ENCODE data around the gene ATF6B.

The ATF6B gene

DNA sequence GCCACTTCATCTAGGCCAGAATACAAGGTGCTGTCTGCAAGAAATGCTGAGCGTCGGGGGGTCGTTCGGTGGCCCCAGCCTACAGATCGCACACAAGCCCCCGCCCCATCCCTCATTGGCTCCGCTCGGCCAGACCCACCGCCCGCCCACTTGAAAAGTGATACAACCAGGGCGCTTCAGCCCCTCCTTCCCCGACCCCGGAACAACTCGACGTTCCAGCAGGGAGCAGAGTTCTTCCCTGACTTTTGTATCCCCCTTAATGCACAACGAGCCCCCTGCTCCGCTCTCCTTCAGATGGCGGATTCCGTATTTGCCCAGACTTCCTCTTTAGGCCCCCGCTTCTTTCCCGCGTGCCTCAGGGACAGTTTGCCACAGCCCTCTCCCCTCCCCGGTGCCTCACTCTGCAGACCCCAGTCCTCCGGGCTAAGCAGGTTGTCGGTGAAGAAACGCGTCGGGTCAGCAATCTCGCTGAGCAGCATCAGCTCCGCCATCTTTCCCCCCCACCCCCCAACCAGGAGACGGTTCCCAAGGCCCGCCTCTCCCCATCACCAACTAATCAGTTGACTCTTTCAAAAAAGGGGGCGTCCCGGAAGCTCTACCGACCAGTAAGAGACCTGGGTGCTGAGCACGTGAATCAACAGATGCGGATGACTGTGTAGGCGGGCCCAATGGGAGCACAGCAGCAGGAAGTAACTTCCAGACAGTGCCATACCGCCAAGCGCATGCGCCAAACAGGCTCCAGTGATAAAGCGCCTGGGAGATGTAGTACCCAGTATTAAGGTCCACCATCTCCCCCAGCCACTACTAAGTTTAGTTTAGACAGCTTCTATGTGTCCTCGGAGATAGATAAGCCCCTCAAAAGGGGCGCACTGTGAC is at the start of gene ATF6B:
Gene ATF6B, minus strand, starts transcription at position 530 of the 876 bp plus-strand sequence. Its CDS starts 39 bp downstream, at position 491.
- H3K4me3 ChIP-seq (ENCODE audit: low read depth, low read length): peak within 1 kb of the TSS; percentile 100
- peak; percentile 99 for DNase-seq (ENCODE audit: low read depth)

DNA sequence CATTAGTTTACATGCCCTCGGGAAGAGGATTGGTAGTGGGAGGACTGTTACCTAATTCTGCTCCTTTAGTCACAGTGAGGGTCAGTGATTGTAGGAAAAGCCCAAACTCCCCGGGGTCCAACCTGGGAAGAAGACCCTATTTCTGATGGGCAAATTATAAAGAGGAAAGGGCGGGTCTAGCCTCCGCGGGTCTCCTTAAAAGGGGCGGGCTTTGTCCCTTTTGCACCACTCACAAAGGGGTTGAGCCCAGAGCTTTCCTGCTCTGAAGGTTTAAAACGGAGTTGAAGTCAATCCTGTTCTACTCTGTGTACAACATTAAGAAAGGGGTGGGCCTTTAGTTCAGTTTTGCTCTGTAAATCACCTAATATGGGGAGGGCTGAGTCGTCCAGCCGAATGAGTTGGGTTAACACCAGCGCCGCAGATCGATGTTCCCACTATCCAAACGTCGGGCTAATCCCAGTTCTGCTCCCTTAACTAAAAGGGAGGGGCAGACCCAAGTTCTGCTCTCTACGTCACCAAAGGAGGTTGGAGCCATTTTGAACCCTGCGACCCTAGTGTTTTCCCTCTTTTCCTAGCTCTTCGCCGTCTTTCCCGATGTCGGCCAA is 49.2 kb upstream of the ATF6B start:
- DNase-seq (ENCODE audit: low read depth): no peak
- H3K4me3 ChIP-seq (ENCODE audit: low read depth, low read length): peak overlapping the region; percentile 99

DNA sequence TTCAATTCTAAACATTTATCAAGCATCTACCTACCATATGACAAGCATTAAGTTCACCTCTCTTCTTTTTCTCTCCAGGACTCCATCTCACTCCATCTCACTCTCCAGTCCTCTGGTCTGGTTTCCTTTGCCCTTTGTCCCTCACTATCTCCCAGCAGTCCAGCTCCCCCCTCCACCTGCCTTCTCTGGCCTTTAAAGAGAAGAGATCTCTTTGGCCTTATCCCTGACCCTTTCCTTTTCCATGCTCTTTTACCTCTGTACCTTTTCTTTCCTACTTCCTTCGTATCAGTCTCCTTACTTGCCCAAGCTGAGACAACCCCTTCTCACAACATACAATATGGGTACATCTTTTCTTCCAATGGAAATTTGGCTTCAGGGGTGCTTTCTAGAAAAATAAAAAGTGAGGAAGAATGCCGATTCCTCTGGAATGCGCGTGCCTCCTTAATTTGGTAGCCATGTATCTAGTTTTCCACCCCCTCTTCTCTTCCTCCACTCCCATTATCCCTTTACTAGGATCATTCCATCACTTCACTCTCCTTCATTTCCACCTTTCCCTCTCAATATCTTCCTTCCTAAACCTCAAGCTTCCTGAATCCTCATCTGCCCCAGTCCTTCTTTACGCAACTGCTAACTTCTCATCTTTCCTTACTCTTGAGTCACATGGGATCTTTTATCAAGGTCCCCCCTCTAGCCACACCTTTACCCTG is 48.6 kb upstream of the ATF6B start:
- no peak for DNase-seq (ENCODE audit: low read depth)
- peak overlapping the region; percentile 99 for H3K4me3 ChIP-seq (ENCODE audit: low read depth, low read length)

DNA sequence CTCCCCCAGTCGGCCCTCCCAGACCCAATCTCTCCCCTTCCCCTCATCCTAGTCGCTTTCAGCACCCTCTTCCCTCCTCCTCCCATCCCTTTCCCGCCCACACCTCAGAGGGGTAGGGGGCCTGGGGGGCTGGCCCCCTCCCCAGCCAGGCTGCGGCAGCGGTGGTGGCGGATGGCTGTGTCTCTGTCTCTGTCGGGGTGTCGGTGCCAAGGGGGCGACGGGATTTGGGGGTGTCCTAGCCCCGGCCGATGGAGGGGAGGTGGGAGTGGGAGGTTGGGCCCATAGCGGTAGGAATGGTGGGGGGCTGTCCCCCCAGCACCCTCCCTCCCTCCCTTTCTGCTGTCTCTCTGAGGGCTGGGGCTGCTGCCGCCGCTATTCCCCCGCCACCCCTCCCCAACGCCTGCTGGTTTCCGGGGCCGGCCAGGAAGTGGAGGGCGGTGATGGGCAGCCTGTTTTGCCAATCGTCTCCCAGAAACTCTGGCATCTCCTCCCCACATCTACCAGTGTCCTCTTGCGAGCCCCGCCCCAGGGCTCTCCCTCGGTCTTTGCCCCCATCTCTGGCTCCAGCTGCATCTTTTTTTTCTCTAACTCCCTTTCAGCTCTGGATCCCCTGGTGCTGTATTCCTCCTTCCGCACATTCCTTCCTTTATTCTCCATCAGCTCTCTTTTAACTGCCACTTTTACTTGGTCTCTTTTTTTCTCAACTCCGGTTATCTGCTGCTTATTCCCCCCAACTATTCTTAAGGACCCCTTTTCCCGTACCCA is 47.8 kb upstream of the ATF6B start, which contains the start of gene AGPAT1:
Gene AGPAT1, minus strand, starts transcription at position 374 of the 765 bp plus-strand sequence. CDS start 4,588 bp downstream, outside the sequence.
- peak; percentile 94 for DNase-seq (ENCODE audit: low read depth)
- H3K4me3 ChIP-seq (ENCODE audit: low read depth, low read length): peak within 1 kb of the TSS; percentile 99

DNA sequence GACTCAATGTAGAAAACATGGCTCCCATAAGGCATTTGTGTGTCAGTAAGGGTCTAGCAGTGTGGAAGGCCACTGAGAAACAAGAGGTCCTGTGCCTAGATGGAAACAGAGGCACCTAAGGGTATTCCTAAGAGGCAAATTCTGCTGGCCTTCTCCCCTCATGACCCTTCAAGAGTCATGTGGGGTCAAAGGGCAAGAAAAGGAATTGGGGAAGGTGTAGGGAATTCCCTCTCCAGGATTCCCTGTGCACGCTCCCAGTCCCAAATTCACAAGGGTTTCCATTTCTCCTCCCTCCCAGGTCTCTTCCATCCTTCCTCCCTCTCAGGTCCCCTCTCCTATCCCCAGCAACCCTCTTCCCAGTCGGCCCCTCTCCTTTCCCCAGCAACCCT is 47.3 kb upstream of the ATF6B start:
- DNase-seq (ENCODE audit: low read depth): no peak
- peak overlapping the region; percentile 99 for H3K4me3 ChIP-seq (ENCODE audit: low read depth, low read length)

DNA sequence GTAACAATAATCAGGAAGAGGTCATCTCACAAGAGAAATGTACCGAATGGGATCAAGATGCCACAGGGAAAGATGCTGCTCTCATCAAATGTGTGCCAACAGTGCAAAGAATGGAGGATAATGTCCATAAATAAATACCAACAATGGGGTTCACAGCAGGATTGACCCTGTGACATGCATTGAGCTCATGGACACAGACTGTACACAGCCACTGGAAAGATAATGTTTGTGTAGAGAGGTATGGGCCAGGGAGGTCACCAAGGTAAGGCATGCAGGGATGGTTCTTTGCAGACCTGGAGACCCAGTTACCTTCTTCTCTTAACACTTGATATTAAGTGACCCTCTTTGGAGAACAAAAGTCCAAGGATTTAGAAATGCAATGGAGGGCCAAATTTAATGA is 46.4 kb upstream of the ATF6B start:
- peak overlapping the region; percentile 99 for H3K4me3 ChIP-seq (ENCODE audit: low read depth, low read length)
- no peak for DNase-seq (ENCODE audit: low read depth)

DNA sequence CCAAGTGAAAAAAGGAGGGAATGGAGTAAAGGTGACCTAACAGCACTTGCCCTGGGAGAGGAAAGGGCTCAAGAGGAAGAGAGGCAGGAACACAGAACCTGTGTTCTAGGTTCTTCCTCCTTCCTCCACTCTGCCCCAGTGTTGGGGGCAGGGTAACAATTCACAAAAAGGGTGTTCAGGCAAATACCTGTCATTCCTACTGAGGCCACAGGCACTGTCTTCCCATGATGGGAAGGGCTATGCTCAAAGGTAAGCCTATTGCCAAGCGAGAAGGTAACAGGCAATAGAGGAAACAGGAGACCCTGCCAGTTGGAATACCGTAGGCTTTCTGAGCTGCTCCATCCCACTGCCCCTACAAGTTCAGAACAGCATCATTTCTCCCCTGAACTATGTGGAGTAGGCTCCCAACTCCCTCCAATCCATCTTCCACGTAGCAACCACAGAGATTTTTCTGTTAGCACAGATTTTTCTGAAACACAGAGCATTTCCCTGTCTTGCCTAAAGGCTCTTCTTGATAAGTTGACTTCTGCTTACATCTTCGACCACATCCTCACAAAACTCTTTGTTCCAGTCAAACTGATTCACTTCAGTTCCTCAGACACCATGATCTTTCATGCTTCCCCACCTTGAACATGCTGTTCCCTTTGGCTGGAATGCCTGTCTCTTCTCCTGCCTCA is 45.1 kb upstream of the ATF6B start:
- no peak for DNase-seq (ENCODE audit: low read depth)
- H3K4me3 ChIP-seq (ENCODE audit: low read depth, low read length): no peak overlapping the region

DNA sequence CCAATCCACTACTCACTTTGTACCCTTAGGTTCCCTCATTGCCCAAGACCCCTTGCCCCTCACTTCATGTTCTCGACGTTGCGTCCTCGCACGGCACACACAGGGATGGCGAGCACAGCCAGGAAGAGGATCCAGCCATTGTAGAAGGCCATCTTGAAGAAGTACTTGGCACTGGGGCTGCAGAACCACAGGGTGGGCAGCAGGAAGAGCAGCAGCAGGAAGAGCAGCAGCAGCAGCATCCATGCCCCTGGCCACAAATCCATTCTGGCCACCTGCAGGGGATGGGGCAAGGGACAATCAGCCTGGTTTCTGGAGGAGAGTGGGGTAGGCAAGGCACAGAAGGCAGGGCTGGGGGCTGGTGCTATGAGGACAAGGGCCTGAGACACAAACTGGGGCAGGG is 43.2 kb upstream of the ATF6B start:
- no peak overlapping the region for H3K4me3 ChIP-seq (ENCODE audit: low read depth, low read length)
- no peak for DNase-seq (ENCODE audit: low read depth)

DNA sequence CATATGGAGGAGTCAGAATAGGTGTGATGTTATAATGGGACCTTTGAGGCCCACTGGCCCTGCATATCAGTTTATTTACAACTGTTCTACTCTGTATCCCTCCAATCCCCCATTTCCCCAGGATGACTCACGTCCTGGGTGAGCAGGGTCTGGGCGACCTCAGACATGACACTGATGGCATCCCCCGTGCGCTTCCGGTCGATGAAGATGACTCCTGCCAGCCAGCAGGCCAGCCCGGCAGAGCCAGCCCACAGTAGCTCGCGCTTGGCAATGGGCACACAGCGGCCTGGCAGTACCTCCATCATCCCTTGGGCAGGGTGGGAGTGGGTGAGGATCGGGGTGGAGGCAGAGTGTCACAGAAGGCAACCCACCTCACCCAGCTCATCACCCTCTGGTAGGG is 42.2 kb upstream of the ATF6B start:
- H3K4me3 ChIP-seq (ENCODE audit: low read depth, low read length): no peak overlapping the region
- DNase-seq (ENCODE audit: low read depth): no peak

DNA sequence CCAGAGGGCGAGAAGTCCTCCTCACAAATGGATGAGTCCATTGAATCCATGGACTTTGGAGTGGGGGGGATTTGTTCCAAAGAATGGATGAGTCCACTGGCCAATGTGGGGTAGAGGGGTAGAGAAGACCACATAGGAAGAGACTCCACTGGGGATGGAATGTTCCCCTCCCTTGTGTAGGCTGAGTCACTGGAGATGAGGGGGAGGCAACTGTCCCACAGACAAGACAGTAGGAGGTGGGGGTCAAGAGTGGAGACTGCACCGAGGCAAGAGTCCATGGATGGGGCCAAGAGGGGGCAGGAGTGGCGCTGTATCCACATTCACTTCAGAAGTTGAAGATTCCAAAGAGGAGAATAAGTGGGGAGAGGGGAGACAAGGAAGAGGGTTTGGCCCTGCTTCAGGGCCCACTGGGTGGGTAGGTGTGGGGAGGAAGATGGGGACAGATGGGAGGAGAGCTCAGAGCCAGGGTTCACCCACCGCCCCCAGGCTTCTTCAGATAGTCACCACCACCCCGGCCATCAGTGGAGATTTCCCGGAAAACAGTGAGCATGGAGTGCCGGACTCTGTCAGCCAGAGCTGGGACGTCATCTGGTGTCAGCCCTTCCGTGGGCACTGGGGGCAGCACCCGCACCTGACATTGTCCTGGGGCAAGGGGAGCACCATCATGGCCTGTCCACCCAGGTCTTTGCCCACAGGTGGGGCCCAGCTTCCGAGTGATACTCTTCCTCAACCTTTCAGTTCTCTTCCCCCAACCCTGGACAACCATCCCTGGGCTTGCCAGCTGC is 41.0 kb upstream of the ATF6B start:
- H3K4me3 ChIP-seq (ENCODE audit: low read depth, low read length): no peak overlapping the region
- DNase-seq (ENCODE audit: low read depth): no peak

DNA sequence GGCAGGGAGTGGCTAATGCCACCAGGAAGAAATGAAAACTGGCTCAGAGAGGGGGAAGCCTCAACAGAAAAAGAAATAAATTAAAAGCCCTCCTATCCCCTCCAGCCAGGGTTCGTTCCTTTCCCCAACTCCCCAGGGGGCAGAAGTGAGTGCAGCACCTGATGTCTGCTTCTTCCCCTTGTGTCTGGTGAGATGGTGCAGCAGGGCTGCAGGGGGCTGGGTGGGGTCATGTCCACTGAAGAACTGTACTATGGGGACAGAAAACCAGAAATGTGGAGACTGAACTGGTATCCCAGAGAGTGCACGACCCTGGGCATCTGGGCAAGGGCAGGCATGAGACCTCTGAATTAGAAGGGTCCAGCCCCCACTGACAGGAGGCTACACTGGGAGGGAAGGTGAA is 40.3 kb upstream of the ATF6B start:
- H3K4me3 ChIP-seq (ENCODE audit: low read depth, low read length): no peak overlapping the region

DNA sequence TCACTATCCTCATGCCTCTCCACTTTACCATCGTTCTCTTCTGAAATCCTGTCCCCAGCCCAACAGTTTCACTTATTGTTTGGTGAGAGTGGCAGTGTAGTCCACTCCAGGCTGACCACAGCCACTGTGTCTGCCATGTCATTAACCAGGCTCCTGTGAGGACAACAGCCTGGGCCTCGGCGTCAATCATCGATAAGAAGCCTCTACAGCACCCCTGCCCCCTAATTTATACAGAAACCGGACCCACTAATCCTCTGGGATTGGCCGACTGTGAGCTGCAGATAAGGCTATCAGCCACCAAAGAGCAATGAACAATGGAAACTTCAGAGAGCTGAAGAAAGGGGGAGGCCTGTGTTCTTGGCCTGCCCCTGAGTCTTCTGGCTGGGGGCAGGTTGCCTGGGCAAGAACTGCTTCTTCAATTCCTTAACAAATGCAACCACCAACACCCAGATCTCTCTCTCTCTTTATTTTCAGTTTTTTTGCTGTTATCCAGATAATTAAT is 39.8 kb upstream of the ATF6B start:
- H3K4me3 ChIP-seq (ENCODE audit: low read depth, low read length): no peak overlapping the region
- no peak for DNase-seq (ENCODE audit: low read depth)

More for the DNA sequence above, 40.3 kb upstream of the ATF6B start:
- DNase-seq (ENCODE audit: low read depth): no peak

DNA sequence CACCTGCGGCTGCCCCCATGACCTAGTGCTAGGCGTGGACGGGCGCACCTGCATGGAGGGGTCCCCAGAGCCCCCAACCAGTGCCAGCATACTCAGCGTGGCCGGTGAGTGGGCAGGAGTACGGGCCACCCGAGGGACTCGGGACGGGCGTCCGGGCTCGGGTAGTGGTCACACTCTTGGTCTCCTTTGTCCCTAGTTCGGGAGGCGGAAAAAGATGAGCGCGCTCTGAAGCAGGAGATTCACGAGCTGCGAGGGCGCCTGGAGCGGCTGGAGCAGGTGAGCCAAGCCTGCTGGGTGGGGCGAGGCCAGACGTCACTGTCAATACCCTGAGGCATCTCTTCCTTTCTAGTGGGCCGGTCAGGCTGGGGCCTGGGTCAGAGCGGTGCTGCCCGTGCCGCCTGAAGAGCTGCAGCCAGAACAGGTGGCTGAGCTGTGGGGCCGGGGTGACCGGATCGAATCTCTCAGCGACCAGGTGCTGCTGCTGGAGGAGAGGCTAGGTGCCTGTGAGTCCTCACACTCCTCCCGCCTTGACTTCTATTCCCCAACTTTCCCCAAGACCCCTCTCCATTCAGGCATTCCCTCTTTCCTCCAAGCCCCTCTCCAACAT is 39.2 kb upstream of the ATF6B start:
- H3K4me3 ChIP-seq (ENCODE audit: low read depth, low read length): no peak overlapping the region
- DNase-seq (ENCODE audit: low read depth): no peak

DNA sequence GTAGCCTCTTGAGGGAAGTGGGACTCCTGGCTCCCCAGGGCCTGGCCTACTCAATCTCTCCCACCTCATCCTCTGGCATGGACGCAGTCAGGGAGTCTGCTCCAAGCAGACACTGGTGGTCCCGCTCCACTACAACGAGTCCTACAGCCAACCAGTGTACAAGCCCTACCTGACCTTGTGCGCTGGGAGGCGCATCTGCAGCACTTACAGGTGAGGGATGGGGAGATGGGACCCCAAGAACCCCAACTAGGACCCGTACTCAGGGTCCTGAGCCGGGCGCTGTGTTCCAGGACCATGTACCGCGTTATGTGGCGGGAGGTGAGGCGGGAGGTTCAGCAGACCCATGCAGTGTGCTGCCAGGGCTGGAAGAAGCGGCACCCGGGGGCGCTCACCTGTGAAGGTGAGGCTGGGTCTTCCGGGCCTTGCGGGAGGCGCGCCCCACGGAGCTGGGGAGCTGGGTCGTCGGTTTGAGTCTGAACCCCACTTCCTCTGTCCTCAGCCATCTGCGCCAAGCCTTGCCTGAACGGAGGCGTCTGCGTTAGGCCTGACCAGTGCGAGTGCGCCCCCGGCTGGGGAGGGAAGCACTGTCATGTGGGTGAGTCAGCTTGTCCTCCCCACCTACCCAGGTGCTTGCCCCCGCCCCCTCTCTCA is 38.5 kb upstream of the ATF6B start:
- DNase-seq (ENCODE audit: low read depth): no peak
- no peak overlapping the region for H3K4me3 ChIP-seq (ENCODE audit: low read depth, low read length)

DNA sequence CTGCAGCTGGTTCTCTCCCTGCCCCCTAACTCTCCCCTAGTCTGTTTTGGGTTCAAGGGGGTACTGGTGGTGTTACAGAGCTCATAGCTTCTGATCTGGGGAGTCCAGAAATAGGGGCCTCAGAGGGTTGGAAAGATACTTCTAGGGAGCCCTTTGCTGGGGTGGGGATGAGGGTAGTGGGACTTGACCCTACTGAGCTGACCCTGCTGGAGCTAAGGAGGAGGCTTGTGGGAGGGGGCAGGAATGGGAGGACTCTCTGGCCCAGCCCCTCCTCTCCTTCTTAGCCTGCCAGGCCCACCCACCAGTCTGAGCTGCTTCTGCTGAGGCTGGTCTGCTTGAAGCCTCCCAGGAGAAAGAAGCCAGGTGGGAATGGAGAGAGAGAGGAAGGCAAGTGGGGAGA is 36.2 kb upstream of the ATF6B start, which contains the start of gene EGFL8:
Gene EGFL8, plus strand, starts transcription at position 301 of the 400 bp plus-strand sequence. CDS start 1,571 bp downstream, outside the sequence.
- H3K4me3 ChIP-seq (ENCODE audit: low read depth, low read length): no peak within 1 kb of the TSS
- no peak for DNase-seq (ENCODE audit: low read depth)

DNA sequence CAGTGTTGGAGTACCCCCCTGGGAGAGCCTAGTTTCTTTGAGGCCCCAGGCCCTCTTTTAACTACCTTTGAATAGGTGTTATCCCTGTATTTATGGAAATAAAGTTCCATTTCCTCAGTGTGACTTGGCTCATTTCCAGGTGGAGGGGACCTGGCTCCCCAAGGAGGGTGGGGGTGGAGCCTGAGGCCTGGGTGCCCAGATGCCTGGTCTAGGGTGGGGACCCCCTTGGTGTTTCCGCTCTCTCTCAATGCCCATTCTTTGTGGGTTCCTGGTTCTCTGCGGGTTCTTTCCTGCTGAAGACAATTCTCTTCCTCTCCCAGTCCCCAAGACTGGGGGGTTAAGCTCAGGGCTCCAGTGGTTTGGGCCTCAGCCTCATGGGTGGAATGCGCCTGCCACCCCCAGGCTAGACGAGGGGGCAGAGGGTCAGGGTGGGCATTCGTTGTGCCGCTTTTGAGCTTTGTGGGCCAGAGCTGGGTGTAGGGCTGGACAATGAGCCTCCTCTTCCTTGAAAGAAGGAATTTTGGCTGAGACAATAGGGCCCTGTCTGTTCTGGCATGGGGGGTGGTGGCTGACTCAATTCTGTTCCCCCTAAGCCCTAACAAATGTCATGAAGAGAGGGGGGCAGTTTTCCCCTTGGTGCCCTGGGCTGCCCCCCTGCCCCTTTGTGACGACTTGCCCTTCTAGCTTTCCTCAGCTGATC is 35.7 kb upstream of the ATF6B start:
- H3K4me3 ChIP-seq (ENCODE audit: low read depth, low read length): no peak overlapping the region
- no peak for DNase-seq (ENCODE audit: low read depth)
